Endothelial cell of umbilical vein (primary cell): Measurements from ENCODE around the gene EVC. TPM values are rescaled to one million over a fixed set of nuclear protein-coding genes. Genes with fewer than 3 reads are reported as not detected.

Experiments
- BruUV-seq: library from RNA; stranded (reverse); fragments of 400-500 nt; replicated peaks from 2 replicates; lab custom pipeline; 2021; lab: Mats Ljungman, UMichigan
- CTCF ChIA-PET: fragments of 300-600, 350-600 bp; sonication (Branson Sonifier 250); formaldehyde crosslinking; loops from one replicate; lab custom pipeline; 2021; ENCODE audit warnings: antibody characterized with exemption, inconsistent platforms; lab: Charles Lee
- POLR2A ChIA-PET: fragments of 300-600, 350-600 bp; sonication (Branson Sonifier 250); formaldehyde crosslinking; loops from one replicate; lab custom pipeline; 2021; ENCODE audit warnings: antibody characterized with exemption, inconsistent platforms; lab: Charles Lee
- DNase-seq: peaks from one replicate; pipeline ENCODE4 v3.0.0-alpha.2; 2011; ENCODE audit warnings: low read depth, low spot score
- FAIRE-seq: peaks from 2 replicates; lab custom pipeline; 2011; peaks lifted over from hg19 to GRCh38; lab: Jason Lieb, UNC
- H2AFZ ChIP-seq: 2 replicates; pipeline ENCODE4 v1.6.0; 2012; ENCODE audit warnings: low read depth, low read length, control low read depth, inconsistent platforms
- H3K27ac ChIP-seq: 2 replicates; pipeline ENCODE4 v1.5.1; 2011; ENCODE audit warnings: low read depth, mild to moderate bottlenecking, control low read depth, low read length, moderate library complexity; ENCODE audit not compliant: insufficient read depth
- H3K27me3 ChIP-seq, 2 experiments: 2 replicates each; pipeline versions ENCODE4 v1.6.0 to v1.6.1; 2011; ENCODE audit warnings: low read length in 2 of 2, mixed read lengths in 1 of 2; ENCODE audit not compliant: control insufficient read depth in 2 of 2, insufficient read depth in 2 of 2
- H3K36me3 ChIP-seq, 2 experiments: 2 replicates in 1 of 2; 3 replicates in 1 of 2; pipeline ENCODE4 v1.5.1; 2011; ENCODE audit warnings: low read length in 2 of 2, mild to moderate bottlenecking in 1 of 2, moderate library complexity in 1 of 2; ENCODE audit not compliant: control insufficient read depth in 2 of 2, insufficient read depth in 2 of 2; ENCODE audit errors: extremely low read depth in 1 of 2
- H3K4me1 ChIP-seq: 3 replicates; pipeline ENCODE4 v1.5.1; 2011; ENCODE audit warnings: mild to moderate bottlenecking, low read length; ENCODE audit not compliant: control insufficient read depth, insufficient read depth; ENCODE audit errors: extremely low read depth
- H3K4me2 ChIP-seq: 2 replicates; pipeline ENCODE4 v1.6.1; 2011; ENCODE audit warnings: low read length, control low read depth, mixed read lengths; ENCODE audit not compliant: insufficient read depth
- H3K4me3 ChIP-seq, 3 experiments: fragments of 200-600 bp in 1 of 3; sonication (generic), shearing (Covaris generic) in 1 of 3; replicated peaks in 1 of 3; 2 replicates each; pipeline ENCODE4 v1.5.1; 2011 to 2016; ENCODE audit warnings: control low read depth in 3 of 3, low read length in 3 of 3, mild to moderate bottlenecking in 2 of 3, inconsistent platforms in 1 of 3, low read depth in 1 of 3, moderate library complexity in 1 of 3; ENCODE audit not compliant: insufficient read depth in 1 of 3
- H3K79me2 ChIP-seq: 2 replicates; pipeline ENCODE4 v1.6.0; 2012; ENCODE audit warnings: low read length, inconsistent platforms; ENCODE audit not compliant: control insufficient read depth, insufficient read depth
- H3K9ac ChIP-seq: replicated peaks from 2 replicates; pipeline ENCODE3; 2011; ENCODE audit warnings: low read length, control low read depth; ENCODE audit not compliant: insufficient read depth; ENCODE audit errors: extremely low read depth
- H3K9me1 ChIP-seq: replicated peaks from 3 replicates; pipeline ENCODE4 v1.6.0; 2011; ENCODE audit warnings: mild to moderate bottlenecking, low read length; ENCODE audit not compliant: control insufficient read depth, insufficient read depth; ENCODE audit errors: extremely low read depth
- H3K9me3 ChIP-seq: replicated peaks from 2 replicates; pipeline ENCODE4 v1.5.1; 2012; ENCODE audit warnings: low read length, inconsistent platforms; ENCODE audit not compliant: control insufficient read depth, insufficient read depth
- H4K20me1 ChIP-seq: replicated peaks from 2 replicates; pipeline ENCODE3; 2011; ENCODE audit warnings: mild to moderate bottlenecking, low read length; ENCODE audit not compliant: control insufficient read depth, insufficient read depth; ENCODE audit errors: extremely low read depth
- EZH2 ChIP-seq: IDR thresholded peaks from 2 replicates; pipeline ENCODE4 v1.6.1; 2012; ENCODE audit warnings: borderline replicate concordance, low read depth, mild to moderate bottlenecking, moderate library complexity, low read length, inconsistent platforms; ENCODE audit not compliant: severe bottlenecking
- FOS ChIP-seq: IDR thresholded peaks from 2 replicates; pipeline ENCODE4 v1.6.1; 2011; ENCODE audit warnings: mild to moderate bottlenecking, low read length, moderate library complexity, borderline replicate concordance; ENCODE audit not compliant: insufficient read depth
- GATA2 ChIP-seq: IDR thresholded peaks from 2 replicates; pipeline ENCODE4 v1.7.0; 2011; ENCODE audit warnings: low read depth, mild to moderate bottlenecking, moderate library complexity, mixed read lengths, low read length; ENCODE audit not compliant: insufficient read length, insufficient read depth
- JUN ChIP-seq: IDR thresholded peaks from 2 replicates; pipeline ENCODE4 v1.6.1; 2011; ENCODE audit warnings: borderline replicate concordance, low read depth; ENCODE audit not compliant: insufficient read length, insufficient read depth
- MYC ChIP-seq: IDR thresholded peaks from one replicate; pipeline ENCODE4 v1.6.1; 2011; ENCODE audit warnings: mild to moderate bottlenecking, low read depth, low read length
- POLR2A ChIP-seq: IDR thresholded peaks from 2 replicates; pipeline ENCODE4 v1.6.1; 2012; ENCODE audit warnings: low read depth, mild to moderate bottlenecking, control low read depth, low read length
- POLR2AphosphoS5 ChIP-seq: IDR thresholded peaks from 2 replicates; pipeline ENCODE4 v1.6.1; 2012; ENCODE audit warnings: low read depth, mild to moderate bottlenecking, control low read depth, low read length, moderate library complexity; ENCODE audit not compliant: insufficient read depth
- dilution Hi-C: fragments of 300-500 bp; cut with MboI; formaldehyde crosslinking; loops from one replicate; pipeline ENCODE4 v1.15.0; 2019; ENCODE audit warnings: low sequenced_read_pairs; ENCODE audit not compliant: extremely low pct_ligation_motif_present
- intact Hi-C: fragments of 100-400 bp; cut with micrococcal nuclease; formaldehyde crosslinking; loops from one replicate; pipeline ENCODE4 v1.10.0; 2022
- polyA plus RNA-seq, 4 experiments: library from polyadenylated mRNA; depleted of rRNA in 3 of 4; stranded (reverse) in 3 of 4; unstranded in 1 of 4; fragments of >200 nt; gene quantifications; 2 replicates each; pipeline versions ENCODE4 v1.2.1 to v1.2.3, GENCODE V29; 2011 to 2012; ENCODE audit warnings: missing spikeins in 1 of 4
- total RNA-seq: library from RNA; stranded (reverse); gene quantifications from 2 replicates; pipeline ENCODE4 v1.2.3, GENCODE V29; 2021
- TF ChIP-seq, protein P1 (sequence below), 2 donors: IDR thresholded peaks; 1 replicate in 1 of 2; 2 replicates in 1 of 2; pipeline ENCODE4 v1.5.1; 2011; ENCODE audit warnings: low read length in 2 of 2, mild to moderate bottlenecking in 2 of 2, moderate library complexity in 2 of 2, control low read depth in 1 of 2, inconsistent platforms in 1 of 2, low read depth in 1 of 2; ENCODE audit not compliant: insufficient read depth in 1 of 2; ENCODE audit errors: extremely low read depth in 1 of 2
- TF ChIP-seq, protein P2 (sequence below): IDR thresholded peaks from 2 replicates; pipeline ENCODE4 v1.6.1; 2011; ENCODE audit not compliant: insufficient read depth, insufficient read length

The EVC gene
- total and polyA plus RNA-seq, 2 donors (not counting 3 experiments of a cell fraction or from before 2014, with no cell fraction given), result 6.3 to 31.6 TPM

DNA sequence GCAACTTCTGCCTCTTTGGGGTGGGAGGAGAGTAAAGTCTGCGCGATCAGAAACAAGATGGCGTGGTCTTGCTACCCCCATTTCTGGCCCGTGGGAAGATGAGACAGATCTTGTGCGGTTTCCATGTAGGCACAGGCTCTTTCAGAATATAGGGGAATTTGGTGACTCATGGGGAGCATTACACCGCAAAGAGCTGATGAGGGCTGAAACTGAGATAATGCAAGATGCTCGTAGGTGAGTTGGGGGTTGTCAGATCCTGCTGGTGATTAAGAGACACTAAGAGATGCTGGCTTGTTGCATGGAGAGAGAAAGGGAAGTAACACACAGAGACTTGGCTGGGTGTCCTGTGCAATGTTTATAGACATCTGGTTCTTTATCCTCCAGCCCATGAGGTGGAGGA, 1.5 kb downstream of the EVC start:
- Histone ChIP-seq H3K9ac (no peak overlapping the region), H4K20me1 (no peaks in the 10 kb centered on the region), H3K27me3 (no peaks in the 10 kb centered on the region), H3K9me3 (no peaks in the 10 kb centered on the region), H3K4me1 (peaks cover 23% of the 10 kb centered on the region), H3K27ac (no peak overlapping the region), H3K79me2 (peaks cover 25% of the 10 kb centered on the region), H3K4me3 (no peak overlapping the region), H3K4me2 (peak overlapping the region; percentile 41), H2AFZ (no peak overlapping the region), H3K9me1 (no peaks in the 10 kb centered on the region), H3K36me3 (no peaks in the 10 kb centered on the region)
- dilution Hi-C loops, result no loop called here
- DNase-seq (no peak), FAIRE-seq (no peak)
- ChIA-PET CTCF (no interaction called here), POLR2A (no interaction called here)
- intact Hi-C loops, result no loop called here
- BruUV-seq, result no TSS peak
- TF ChIP-seq, protein P1, sequence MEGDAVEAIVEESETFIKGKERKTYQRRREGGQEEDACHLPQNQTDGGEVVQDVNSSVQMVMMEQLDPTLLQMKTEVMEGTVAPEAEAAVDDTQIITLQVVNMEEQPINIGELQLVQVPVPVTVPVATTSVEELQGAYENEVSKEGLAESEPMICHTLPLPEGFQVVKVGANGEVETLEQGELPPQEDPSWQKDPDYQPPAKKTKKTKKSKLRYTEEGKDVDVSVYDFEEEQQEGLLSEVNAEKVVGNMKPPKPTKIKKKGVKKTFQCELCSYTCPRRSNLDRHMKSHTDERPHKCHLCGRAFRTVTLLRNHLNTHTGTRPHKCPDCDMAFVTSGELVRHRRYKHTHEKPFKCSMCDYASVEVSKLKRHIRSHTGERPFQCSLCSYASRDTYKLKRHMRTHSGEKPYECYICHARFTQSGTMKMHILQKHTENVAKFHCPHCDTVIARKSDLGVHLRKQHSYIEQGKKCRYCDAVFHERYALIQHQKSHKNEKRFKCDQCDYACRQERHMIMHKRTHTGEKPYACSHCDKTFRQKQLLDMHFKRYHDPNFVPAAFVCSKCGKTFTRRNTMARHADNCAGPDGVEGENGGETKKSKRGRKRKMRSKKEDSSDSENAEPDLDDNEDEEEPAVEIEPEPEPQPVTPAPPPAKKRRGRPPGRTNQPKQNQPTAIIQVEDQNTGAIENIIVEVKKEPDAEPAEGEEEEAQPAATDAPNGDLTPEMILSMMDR (IDR thresholded peaks at IDR 0.05; ENCODE audit: extremely low read depth in 1 of 2, insufficient read depth in 1 of 2, low read depth in 1 of 2, low read length in 2 of 2), result no peak
- TF ChIP-seq POLR2A, result no peak
- no peak for TF ChIP-seq MYC
- TF ChIP-seq EZH2, result no peak
- TF ChIP-seq POLR2AphosphoS5, result no peak
- no peak for TF ChIP-seq JUN
- TF ChIP-seq, protein P2, sequence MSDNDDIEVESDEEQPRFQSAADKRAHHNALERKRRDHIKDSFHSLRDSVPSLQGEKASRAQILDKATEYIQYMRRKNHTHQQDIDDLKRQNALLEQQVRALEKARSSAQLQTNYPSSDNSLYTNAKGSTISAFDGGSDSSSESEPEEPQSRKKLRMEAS, result no peak
- no peak for TF ChIP-seq FOS
- no peak for TF ChIP-seq GATA2
